ENCODE data around the gene LGI2.
"Not testable (repeated sequence)": the region's sequence is repeated elsewhere in the genome, so short reads cannot be mapped to it uniquely, and the experiment has no call there.

Gene LGI2, protein sequence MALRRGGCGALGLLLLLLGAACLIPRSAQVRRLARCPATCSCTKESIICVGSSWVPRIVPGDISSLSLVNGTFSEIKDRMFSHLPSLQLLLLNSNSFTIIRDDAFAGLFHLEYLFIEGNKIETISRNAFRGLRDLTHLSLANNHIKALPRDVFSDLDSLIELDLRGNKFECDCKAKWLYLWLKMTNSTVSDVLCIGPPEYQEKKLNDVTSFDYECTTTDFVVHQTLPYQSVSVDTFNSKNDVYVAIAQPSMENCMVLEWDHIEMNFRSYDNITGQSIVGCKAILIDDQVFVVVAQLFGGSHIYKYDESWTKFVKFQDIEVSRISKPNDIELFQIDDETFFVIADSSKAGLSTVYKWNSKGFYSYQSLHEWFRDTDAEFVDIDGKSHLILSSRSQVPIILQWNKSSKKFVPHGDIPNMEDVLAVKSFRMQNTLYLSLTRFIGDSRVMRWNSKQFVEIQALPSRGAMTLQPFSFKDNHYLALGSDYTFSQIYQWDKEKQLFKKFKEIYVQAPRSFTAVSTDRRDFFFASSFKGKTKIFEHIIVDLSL

GRCh38 chr4:25030277-25031076 lies at the start of gene LGI2:
TSS of gene LGI2 (minus strand) at chr4:25030946. CDS start at chr4:25030693, 253 bp downstream.
- DNase-seq (ENCODE audit: low read depth): no peak

DNA sequence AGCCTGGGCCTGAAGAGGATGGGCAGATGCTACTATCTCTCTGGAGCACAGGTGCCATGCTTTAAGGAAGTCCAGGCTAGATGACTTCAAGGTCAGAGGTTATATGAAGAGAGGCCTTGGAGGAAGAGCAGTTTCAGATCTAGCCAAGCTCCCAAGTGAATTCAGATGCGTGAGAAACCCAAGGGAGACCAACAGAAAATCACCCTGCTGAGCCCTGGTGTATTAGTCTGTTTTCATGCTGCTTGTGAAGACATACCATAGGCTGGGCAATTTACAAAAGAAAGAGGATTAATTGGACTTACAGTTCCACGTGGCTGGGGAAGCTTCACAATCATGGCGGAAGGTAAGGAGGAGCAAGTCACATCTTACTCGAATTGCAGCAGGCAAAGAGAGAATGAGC lies 47.8 kb upstream of the LGI2 start:
- DNase-seq (ENCODE audit: low read depth): no peak

- DNase-seq (ENCODE audit: low read depth): no peak
Observed at GRCh38 chr4:25076625-25077398, 46.1 kb upstream of the LGI2 start.

DNA sequence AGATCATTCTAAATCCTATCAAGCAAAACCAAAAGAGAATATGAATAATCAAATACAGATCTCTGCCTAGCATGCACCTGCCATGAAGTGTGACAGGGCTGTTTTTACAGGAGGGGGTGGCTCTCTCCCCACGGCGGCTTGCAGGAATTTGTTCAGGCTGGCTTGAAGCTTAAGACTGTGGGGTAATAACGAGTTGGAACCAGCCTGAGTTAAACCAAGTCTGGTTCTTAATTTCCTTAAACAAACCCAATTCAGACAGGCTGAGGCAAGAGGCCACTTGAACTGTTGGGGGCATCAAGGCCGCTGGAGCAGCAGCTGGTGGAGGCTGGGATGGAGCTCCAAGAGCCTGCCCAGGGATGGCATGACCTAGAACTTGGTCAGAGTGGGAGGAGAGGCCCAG lies 45.1 kb upstream of the LGI2 start:
- no peak for DNase-seq (ENCODE audit: low read depth)

- no peak for DNase-seq (ENCODE audit: low read depth)
Observed at GRCh38 chr4:25075129-25075528, 44.4 kb upstream of the LGI2 start.

- DNase-seq (ENCODE audit: low read depth): no peak
Observed at GRCh38 chr4:25070545-25070944, 39.8 kb upstream of the LGI2 start.

DNA sequence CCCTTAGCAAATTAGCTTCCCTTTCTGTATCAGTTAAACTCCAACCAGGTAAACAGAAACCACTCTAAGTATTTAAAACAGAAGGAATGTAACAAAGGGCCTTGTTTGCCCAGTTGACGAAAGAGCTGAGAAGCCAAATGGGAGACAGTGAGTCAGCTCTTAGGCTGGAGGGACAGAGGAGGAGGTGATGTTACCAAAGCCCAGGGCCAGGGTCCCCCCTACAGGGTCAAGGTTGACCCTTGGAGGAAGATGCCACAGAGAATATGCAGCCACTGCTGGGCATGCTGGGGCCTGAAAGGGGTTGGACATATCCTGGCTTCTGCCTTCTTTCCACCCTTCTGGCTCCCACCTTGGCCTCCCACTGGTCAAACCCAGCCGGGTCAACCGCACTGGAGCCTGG lies 38.3 kb upstream of the LGI2 start:
- DNase-seq (ENCODE audit: low read depth): no peak

GRCh38 chr4:25068386-25068785 lies 37.6 kb upstream of the LGI2 start:
- no peak for DNase-seq (ENCODE audit: low read depth)

GRCh38 chr4:25065932-25066590 lies 35.3 kb upstream of the LGI2 start:
- DNase-seq (ENCODE audit: low read depth): no peak

DNA sequence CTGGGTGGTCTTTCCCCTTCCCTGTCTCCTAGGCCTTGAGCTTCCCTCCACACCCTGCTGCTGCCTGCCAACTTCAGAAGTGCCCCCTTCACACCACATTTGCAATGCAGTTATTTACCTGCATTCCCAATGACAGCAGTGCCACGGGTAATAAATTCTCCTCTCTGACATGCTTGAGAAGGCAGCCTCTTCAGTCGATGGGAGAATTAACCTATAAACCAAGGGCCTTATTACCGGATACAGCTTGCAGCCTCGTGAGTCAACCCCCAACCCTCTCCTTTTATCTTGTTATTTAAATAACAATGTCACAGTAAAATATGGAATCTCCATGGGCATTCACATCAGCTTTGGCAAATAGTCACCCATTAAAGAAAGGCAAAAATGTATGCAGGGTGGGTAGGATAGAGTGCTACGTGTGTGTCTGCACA lies 34.7 kb upstream of the LGI2 start:
- DNase-seq (ENCODE audit: low read depth): no peak

GRCh38 chr4:25064447-25064846 lies 33.7 kb upstream of the LGI2 start:
- not testable (repeated sequence) for DNase-seq (ENCODE audit: low read depth)

DNA sequence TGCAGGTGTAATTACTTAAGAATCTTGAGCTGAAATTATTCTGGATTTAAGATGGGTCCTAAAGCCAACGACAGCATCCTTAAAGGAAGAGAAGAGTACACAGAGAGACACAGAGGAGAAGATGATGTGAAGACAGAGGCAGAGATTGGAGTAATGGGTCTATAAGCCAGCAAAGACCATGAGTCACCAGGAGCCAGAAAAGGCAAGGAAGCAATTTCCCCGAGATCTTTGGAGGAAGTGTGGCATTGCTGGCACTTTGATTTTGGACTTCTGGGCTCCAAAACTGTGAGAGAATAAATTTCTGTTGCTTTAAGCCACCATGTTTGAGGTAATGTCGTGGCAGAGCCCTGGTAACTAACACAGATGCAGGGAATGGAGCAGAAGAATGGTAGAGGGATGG lies 32.4 kb upstream of the LGI2 start:
- no peak for DNase-seq (ENCODE audit: low read depth)

DNA sequence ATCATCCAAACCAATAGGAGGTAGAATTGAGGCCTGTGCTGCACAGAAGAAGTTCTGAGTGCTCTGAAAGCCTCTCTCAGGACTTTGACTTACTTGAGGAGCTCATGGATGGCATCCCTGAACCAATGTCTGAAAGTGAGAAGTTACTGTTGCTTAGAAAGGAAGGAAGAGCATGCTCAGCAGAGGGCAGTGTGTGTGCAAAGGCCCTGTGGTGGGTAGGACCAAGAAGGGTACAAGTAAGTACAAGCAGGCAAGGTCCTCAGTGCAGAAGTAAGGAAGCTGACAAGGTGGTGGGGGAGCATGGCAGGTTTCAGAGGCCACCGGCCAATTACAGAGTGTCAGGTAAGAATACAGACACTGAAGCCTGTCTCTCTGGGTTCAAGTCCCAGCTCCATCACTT lies 31.4 kb upstream of the LGI2 start:
- no peak for DNase-seq (ENCODE audit: low read depth)

DNA sequence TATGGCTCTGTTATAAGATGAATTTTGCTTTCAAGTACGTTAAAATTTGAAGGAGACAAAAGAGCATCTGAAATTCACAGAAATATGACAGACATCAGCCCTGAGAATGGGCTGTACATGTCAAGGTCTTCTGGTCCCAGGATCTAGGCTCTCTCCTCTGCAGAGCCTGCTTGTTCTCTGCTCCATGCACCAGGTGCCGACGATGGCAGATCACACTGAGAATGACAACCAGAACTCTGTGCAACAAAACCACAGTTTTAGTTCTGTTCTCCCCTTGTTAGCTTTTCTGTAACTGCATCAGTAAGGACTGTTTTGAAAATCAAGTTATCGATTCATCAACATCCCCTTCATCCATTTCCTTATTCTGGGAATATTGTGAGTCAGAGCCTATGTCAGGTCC lies 30.9 kb upstream of the LGI2 start:
- DNase-seq (ENCODE audit: low read depth): no peak

GRCh38 chr4:25060963-25061340 lies 30.2 kb upstream of the LGI2 start:
- DNase-seq (ENCODE audit: low read depth): no peak

- DNase-seq (ENCODE audit: low read depth): no peak
Observed at GRCh38 chr4:25060241-25060962, 29.7 kb upstream of the LGI2 start.

DNA sequence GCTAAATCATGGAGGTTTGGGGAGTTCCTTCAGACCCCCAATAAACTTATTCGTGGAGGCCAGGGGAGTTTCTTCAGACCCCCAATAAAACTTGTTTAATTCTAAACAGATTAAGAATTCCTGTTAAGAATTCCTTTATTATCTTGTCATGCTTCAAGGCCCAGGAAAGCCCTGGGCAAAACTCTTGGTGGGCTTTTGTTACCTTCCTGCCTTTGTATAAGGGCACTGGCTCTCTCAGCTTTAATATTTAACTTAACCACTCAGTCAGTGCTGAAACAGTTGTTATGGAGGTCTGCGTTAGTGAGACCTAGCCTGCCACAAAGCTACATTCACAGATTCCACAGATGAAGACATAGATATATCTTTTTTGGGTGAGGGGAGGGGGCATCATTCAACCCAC lies 29.0 kb upstream of the LGI2 start:
- DNase-seq (ENCODE audit: low read depth): no peak

DNA sequence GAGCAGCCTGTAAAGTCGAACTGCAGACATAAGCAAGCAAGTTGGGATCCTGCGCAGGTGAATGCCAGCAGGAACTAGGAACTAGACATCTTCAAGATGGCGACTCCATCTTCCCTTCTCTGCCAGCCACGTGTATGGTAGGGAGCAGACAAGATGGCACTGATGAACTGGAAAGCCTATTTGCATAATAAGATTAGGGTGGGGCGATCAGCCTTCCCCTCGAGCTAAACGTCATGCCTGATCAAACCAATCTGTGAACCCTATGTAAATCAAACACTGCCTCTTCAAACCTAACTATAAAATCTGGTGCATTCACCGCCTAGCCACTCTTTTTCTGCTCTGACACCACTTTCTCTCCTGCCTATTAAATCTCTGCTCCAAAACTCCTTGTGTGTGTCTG lies 28.1 kb upstream of the LGI2 start:
- DNase-seq (ENCODE audit: low read depth): no peak

- DNase-seq (ENCODE audit: low read depth): no peak
Observed at GRCh38 chr4:25057299-25057698, 26.6 kb upstream of the LGI2 start.

- not testable (repeated sequence) for DNase-seq (ENCODE audit: low read depth)
Observed at GRCh38 chr4:25052037-25052436, 21.3 kb upstream of the LGI2 start.

GRCh38 chr4:25051534-25051933 lies 20.8 kb upstream of the LGI2 start:
- DNase-seq (ENCODE audit: low read depth): no peak
